CD4-positive, alpha-beta T cell (primary cell): Measurements from ENCODE around the gene AMBN. TPM values are rescaled to one million over a fixed set of nuclear protein-coding genes. Genes with fewer than 3 reads are reported as not detected.

Experiments
- ATAC-seq: fragments of 200-7000 bp; cut with Tn5 transposase; one replicate; pipeline ENCODE4 v1.10.0; 2022; ENCODE audit warnings: mild to moderate bottlenecking; ENCODE audit not compliant: poor library complexity
- CTCF ChIA-PET: fragments of 350-600 bp; sonication (Branson Sonifier 250); formaldehyde crosslinking; loops from one replicate; lab custom pipeline; 2021; ENCODE audit warnings: antibody characterized with exemption, inconsistent platforms; lab: Charles Lee
- POLR2A ChIA-PET: fragments of 350-600 bp; sonication (Branson Sonifier 250); formaldehyde crosslinking; loops from one replicate; lab custom pipeline; 2021; ENCODE audit warnings: antibody characterized with exemption, inconsistent platforms; lab: Charles Lee
- DNase-seq, 14 experiments: peaks; one replicate each; pipeline ENCODE4 v3.0.0-alpha.2; 2013 to 2020; ENCODE audit warnings: mixed read lengths in 2 of 14
- H3K27ac ChIP-seq, 2 donors: one replicate each; pipeline versions ENCODE4 v1.5.1 to v1.7.0; 2013; ENCODE audit warnings: low read length in 2 of 2, low read depth in 1 of 2, mild to moderate bottlenecking in 1 of 2
- H3K27me3 ChIP-seq, 2 experiments: 1 replicate in 1 of 2; 2 replicates in 1 of 2; pipeline versions ENCODE4 v1.6.1 to v1.7.0; 2013; ENCODE audit warnings: low read length in 2 of 2, control low read depth in 1 of 2, mild to moderate bottlenecking in 1 of 2, moderate library complexity in 1 of 2; ENCODE audit not compliant: insufficient read depth in 2 of 2, control insufficient read depth in 1 of 2
- H3K36me3 ChIP-seq: one replicate; pipeline ENCODE4 v1.6.1; 2013; ENCODE audit warnings: low read length, control low read depth; ENCODE audit not compliant: insufficient read depth
- H3K4me1 ChIP-seq: one replicate; pipeline ENCODE4 v1.6.1; 2013; ENCODE audit warnings: low read length, control low read depth; ENCODE audit not compliant: insufficient read depth
- H3K4me3 ChIP-seq: one replicate; pipeline ENCODE4 v1.5.1; 2013; ENCODE audit warnings: mild to moderate bottlenecking, low read length, moderate library complexity
- H3K9me3 ChIP-seq, 2 experiments: 1 replicate in 1 of 2; 2 replicates in 1 of 2; pipeline versions ENCODE4 v1.6.1 to v1.7.0; 2013; ENCODE audit warnings: low read length in 2 of 2, mild to moderate bottlenecking in 2 of 2, control low read depth in 1 of 2, moderate library complexity in 1 of 2; ENCODE audit not compliant: control insufficient read depth in 1 of 2, insufficient read depth in 1 of 2
- H3K27ac Mint-ChIP-seq: one replicate; pipeline ENCODE4 v1.8.0; 2020; ENCODE audit warnings: mixed read lengths
- H3K27me3 Mint-ChIP-seq: one replicate; pipeline ENCODE4 v1.8.0; 2021; ENCODE audit warnings: mixed read lengths
- H3K36me3 Mint-ChIP-seq: one replicate; pipeline ENCODE4 v1.8.0; 2021; ENCODE audit warnings: low read depth, mixed read lengths
- H3K4me1 Mint-ChIP-seq: one replicate; pipeline ENCODE4 v1.8.0; 2021; ENCODE audit warnings: low read depth, mixed read lengths
- H3K4me3 Mint-ChIP-seq: one replicate; pipeline ENCODE4 v1.8.0; 2020; ENCODE audit warnings: mild to moderate bottlenecking, mixed read lengths
- H3K9me3 Mint-ChIP-seq: one replicate; pipeline ENCODE4 v1.8.0; 2020; ENCODE audit warnings: mixed read lengths
- intact Hi-C, 2 experiments: fragments of 100-400 bp; cut with DNase I in 1 of 2; cut with micrococcal nuclease in 1 of 2; formaldehyde crosslinking; loops; one replicate each; pipeline versions ENCODE4 v1.15.1 to v1.9.0; 2023 to 2025; cut with DNase I, micrococcal nuclease
- total RNA-seq, 174 experiments: library from RNA in 2 of 174; stranded (reverse) in 2 of 174; gene quantifications; one replicate each; pipeline ENCODE4 v1.2.3 and lab custom pipeline; 2021 to 2026
- TF ChIP-seq, protein P1 (sequence below): fragments of 200-600 bp; IDR thresholded peaks from one replicate; pipeline ENCODE4 v1.8.0; 2022; ENCODE audit warnings: antibody characterized with exemption, mild to moderate bottlenecking

AMBN gene
- total RNA-seq, 2 experiments from 2014 or later: not detected

- no peaks in the 10 kb centered on the region for H3K4me1 ChIP-seq
- TF ChIP-seq, protein P1, sequence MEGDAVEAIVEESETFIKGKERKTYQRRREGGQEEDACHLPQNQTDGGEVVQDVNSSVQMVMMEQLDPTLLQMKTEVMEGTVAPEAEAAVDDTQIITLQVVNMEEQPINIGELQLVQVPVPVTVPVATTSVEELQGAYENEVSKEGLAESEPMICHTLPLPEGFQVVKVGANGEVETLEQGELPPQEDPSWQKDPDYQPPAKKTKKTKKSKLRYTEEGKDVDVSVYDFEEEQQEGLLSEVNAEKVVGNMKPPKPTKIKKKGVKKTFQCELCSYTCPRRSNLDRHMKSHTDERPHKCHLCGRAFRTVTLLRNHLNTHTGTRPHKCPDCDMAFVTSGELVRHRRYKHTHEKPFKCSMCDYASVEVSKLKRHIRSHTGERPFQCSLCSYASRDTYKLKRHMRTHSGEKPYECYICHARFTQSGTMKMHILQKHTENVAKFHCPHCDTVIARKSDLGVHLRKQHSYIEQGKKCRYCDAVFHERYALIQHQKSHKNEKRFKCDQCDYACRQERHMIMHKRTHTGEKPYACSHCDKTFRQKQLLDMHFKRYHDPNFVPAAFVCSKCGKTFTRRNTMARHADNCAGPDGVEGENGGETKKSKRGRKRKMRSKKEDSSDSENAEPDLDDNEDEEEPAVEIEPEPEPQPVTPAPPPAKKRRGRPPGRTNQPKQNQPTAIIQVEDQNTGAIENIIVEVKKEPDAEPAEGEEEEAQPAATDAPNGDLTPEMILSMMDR: peak; percentile 71
- Mint-ChIP-seq H3K27ac (no peak overlapping the region), H3K4me3 (no peak overlapping the region), H3K4me1 (peaks cover 4% of the 10 kb centered on the region), H3K9me3 (no peaks in the 10 kb centered on the region), H3K36me3 (no peaks in the 10 kb centered on the region), H3K27me3 (peaks cover 11% of the 10 kb centered on the region)
- H3K4me3 ChIP-seq: no peak overlapping the region
- no peak overlapping the region for H3K27ac ChIP-seq
- ChIA-PET POLR2A (interaction anchor here (1.0 kb wide), 1 partner anchor 188 kb away, joined by 3 read pairs; the partner anchor contains the start of gene GRSF1), CTCF (interaction anchor here (0.7 to 1.2 kb wide), 3 partner anchors 28 to 279 kb away, joined by 3 read pairs; no protein-coding TSS in a partner anchor)
- DNase-seq (peak in 4 of 14 experiments; percentile 4 to 56 (median 54)), ATAC-seq (peak; percentile 56)
- H3K9me3 ChIP-seq: no peaks in the 10 kb centered on the region
- H3K27me3 ChIP-seq: no peaks in the 10 kb centered on the region
- no peaks in the 10 kb centered on the region for H3K36me3 ChIP-seq
- intact Hi-C loops: loop anchor here (1.0 to 10.0 kb wide), 3 partner anchors 333 to 1651 kb away; no protein-coding TSS in a partner anchor
Observed at GRCh38 chr4:70651864-70652506, 59.9 kb downstream of the AMBN start.

GRCh38 chr4:70654605-70655011 lies 62.6 kb downstream of the AMBN start:
- Mint-ChIP-seq H3K27me3 (peaks cover 11% of the 10 kb centered on the region), H3K9me3 (no peaks in the 10 kb centered on the region), H3K4me1 (peaks cover 4% of the 10 kb centered on the region), H3K27ac (no peak overlapping the region), H3K4me3 (no peak overlapping the region), H3K36me3 (no peaks in the 10 kb centered on the region)
- H3K9me3 ChIP-seq: no peaks in the 10 kb centered on the region
- intact Hi-C loops: loop anchor here (2.0 to 10.0 kb wide), 4 partner anchors 330 to 1648 kb away; no protein-coding TSS in a partner anchor
- TF ChIP-seq, protein P1: no peak
- no peaks in the 10 kb centered on the region for H3K36me3 ChIP-seq
- no peaks in the 10 kb centered on the region for H3K4me1 ChIP-seq
- no peak for ATAC-seq
- no peak overlapping the region for H3K4me3 ChIP-seq
- ChIA-PET POLR2A (no interaction called here), CTCF (no interaction called here)
- H3K27ac ChIP-seq: no peak overlapping the region
- H3K27me3 ChIP-seq: no peaks in the 10 kb centered on the region
- no peak for DNase-seq

Other genes with a start within 250 kb of the AMBN start
- not detected for gene SMR3A, start 231.5 kb upstream of the AMBN start, total RNA-seq
- not detected for gene SMR3B, start 209.1 kb upstream of the AMBN start, total RNA-seq
- gene OPRPN, start 194.3 kb upstream of the AMBN start, total RNA-seq: not detected
- gene MUC7, start 120.1 kb upstream of the AMBN start, total RNA-seq: not detected
- not detected for gene AMTN, start 73.7 kb upstream of the AMBN start, total RNA-seq
- not detected for gene ENAM, start 36.5 kb downstream of the AMBN start, total RNA-seq
- 1 to 10 TPM; 1.0 to 2.7 TPM for gene JCHAIN, start 74.3 kb downstream of the AMBN start, total RNA-seq
- gene UTP3, start 96.3 kb downstream of the AMBN start, total RNA-seq: 10 to 100 TPM; 19.2 to 20.5 TPM
- 10 to 100 TPM; 18.0 to 18.1 TPM for gene RUFY3, start 129.7 kb downstream of the AMBN start, total RNA-seq
- gene GRSF1, start 247.6 kb downstream of the AMBN start, total RNA-seq: 10 to 100 TPM; 32.7 to 34.1 TPM